Adrenal gland (tissue), 5 donors: ENCODE results near the gene CCNE1.

Experiments
- POLR2A ChIP-seq, 2 donors: fragments of 450-650 bp; IDR thresholded peaks; one replicate each; pipeline ENCODE4 v1.6.1; 2017; ENCODE audit warnings: antibody characterized with exemption in 2 of 2, mild to moderate bottlenecking in 2 of 2, moderate library complexity in 1 of 2
- TF ChIP-seq, protein P1 (sequence below), 6 experiments: fragments of 450-650 bp in 4 of 6; fragments of 200-600 bp in 2 of 6; sonication (generic) in 1 of 6; IDR thresholded peaks; 1 replicate in 5 of 6; 2 replicates in 1 of 6; pipeline versions ENCODE4 v1.5.1 to v1.8.0; 2016 to 2021; ENCODE audit warnings: antibody characterized with exemption in 6 of 6, mild to moderate bottlenecking in 2 of 6, moderate library complexity in 1 of 6
- donor health status: DM: no; HTN: no; CAD: no.

- TF ChIP-seq, protein P1, sequence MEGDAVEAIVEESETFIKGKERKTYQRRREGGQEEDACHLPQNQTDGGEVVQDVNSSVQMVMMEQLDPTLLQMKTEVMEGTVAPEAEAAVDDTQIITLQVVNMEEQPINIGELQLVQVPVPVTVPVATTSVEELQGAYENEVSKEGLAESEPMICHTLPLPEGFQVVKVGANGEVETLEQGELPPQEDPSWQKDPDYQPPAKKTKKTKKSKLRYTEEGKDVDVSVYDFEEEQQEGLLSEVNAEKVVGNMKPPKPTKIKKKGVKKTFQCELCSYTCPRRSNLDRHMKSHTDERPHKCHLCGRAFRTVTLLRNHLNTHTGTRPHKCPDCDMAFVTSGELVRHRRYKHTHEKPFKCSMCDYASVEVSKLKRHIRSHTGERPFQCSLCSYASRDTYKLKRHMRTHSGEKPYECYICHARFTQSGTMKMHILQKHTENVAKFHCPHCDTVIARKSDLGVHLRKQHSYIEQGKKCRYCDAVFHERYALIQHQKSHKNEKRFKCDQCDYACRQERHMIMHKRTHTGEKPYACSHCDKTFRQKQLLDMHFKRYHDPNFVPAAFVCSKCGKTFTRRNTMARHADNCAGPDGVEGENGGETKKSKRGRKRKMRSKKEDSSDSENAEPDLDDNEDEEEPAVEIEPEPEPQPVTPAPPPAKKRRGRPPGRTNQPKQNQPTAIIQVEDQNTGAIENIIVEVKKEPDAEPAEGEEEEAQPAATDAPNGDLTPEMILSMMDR (IDR thresholded peaks at IDR 0.05) = no peak
- TF ChIP-seq POLR2A (IDR thresholded peaks at IDR 0.05) = no peak
Measured at GRCh38 chr19:29850482-29850881, 38.7 kb downstream of the CCNE1 start.
